Measurements from ENCODE around the gene PKDCC.

DNA sequence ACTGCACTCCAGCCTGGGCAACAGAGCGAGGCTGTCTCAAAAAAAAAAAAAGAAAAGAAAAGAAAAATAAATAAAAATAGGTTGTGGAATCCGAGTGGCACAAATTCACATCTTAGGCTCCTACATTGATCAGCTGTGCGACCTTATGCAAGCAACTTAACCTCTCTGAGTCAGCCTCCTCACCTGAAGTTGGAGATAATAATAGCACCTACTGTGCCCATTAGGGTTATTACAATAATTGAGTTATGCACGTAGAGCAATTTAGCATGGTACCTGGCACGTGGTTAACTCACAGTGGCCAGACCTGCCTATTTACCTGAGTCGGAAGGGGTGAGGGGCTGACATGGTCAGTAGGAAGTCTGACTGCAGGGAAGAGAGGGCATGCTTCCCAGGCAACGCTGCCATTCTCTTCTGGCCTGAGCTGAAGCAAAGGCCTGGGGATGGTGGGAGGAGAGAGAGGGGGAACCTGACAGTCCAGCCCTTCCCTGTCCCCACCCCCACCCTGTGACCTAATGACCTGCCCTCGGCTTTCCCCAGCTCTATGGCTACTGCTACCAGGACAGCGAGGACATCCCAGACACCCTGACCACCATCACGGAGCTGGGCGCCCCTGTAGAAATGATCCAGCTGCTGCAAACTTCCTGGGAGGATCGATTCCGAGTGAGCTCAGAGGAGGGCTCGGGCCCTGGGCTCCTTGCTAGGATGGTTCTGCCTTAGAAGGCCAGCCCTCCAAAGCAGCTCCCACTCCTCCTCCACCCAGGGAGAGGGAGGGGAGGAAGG, 5.1 kb downstream of the PKDCC start:
- TF ChIP-seq, protein P1, sequence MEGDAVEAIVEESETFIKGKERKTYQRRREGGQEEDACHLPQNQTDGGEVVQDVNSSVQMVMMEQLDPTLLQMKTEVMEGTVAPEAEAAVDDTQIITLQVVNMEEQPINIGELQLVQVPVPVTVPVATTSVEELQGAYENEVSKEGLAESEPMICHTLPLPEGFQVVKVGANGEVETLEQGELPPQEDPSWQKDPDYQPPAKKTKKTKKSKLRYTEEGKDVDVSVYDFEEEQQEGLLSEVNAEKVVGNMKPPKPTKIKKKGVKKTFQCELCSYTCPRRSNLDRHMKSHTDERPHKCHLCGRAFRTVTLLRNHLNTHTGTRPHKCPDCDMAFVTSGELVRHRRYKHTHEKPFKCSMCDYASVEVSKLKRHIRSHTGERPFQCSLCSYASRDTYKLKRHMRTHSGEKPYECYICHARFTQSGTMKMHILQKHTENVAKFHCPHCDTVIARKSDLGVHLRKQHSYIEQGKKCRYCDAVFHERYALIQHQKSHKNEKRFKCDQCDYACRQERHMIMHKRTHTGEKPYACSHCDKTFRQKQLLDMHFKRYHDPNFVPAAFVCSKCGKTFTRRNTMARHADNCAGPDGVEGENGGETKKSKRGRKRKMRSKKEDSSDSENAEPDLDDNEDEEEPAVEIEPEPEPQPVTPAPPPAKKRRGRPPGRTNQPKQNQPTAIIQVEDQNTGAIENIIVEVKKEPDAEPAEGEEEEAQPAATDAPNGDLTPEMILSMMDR (conservative IDR thresholded peaks at IDR 0.05) = no peak
- no peak for TF ChIP-seq EZH2 (IDR thresholded peaks at IDR 0.05; ENCODE audit: low read depth)
